Stimulated activated naive CD8-positive, alpha-beta T cell treated with anti-CD3 and anti-CD28 coated beads, Interleukin-15, Interleukin-2, amounts not matched to agents 100 U/mL and 50 U/mL, for 24 hours (primary cell): Measurements from ENCODE around the gene ALPP.
"Not testable (repeated sequence)": the region's sequence is repeated elsewhere in the genome, so short reads cannot be mapped to it uniquely, and the experiment has no call there.

Experiments used
- ATAC-seq: fragments of 150-1000 bp; cut with Tn5 transposase; one replicate; pipeline ENCODE4 v1.10.0; 2021
- DNase-seq: peaks from one replicate; pipeline ENCODE4 v3.0.0; 2021

Gene ALPP

GRCh38 chr2:232407428-232408150 lies 29.0 kb downstream of the ALPP start:
- not testable (repeated sequence) for ATAC-seq, DNase-seq

- ATAC-seq, DNase-seq: not testable (repeated sequence)
Measured at GRCh38 chr2:232408269-232408668, 29.7 kb downstream of the ALPP start.

GRCh38 chr2:232409617-232410016 lies 31.1 kb downstream of the ALPP start:
- not testable (repeated sequence) for DNase-seq, ATAC-seq

GRCh38 chr2:232410238-232410900 lies 31.8 kb downstream of the ALPP start:
- DNase-seq (no peak), ATAC-seq (no peak)

- no peak for DNase-seq
- ATAC-seq = no peak
Measured at GRCh38 chr2:232411901-232412629, 33.5 kb downstream of the ALPP start.

- no peak for ATAC-seq
- DNase-seq = no peak
Measured at GRCh38 chr2:232412986-232413385, 34.4 kb downstream of the ALPP start.

GRCh38 chr2:232415138-232415690 lies 36.7 kb downstream of the ALPP start:
- ATAC-seq (no peak), DNase-seq (no peak)

- no peak for ATAC-seq
- no peak for DNase-seq
Measured at GRCh38 chr2:232415736-232416520, 37.4 kb downstream of the ALPP start.

- no peak for ATAC-seq
- no peak for DNase-seq
Measured at GRCh38 chr2:232416521-232417470, 38.2 kb downstream of the ALPP start.

GRCh38 chr2:232417489-232417888 lies 38.9 kb downstream of the ALPP start:
- no peak for ATAC-seq
- no peak for DNase-seq

GRCh38 chr2:232418056-232418455 lies 39.5 kb downstream of the ALPP start:
- DNase-seq = no peak
- ATAC-seq = no peak

GRCh38 chr2:232418466-232419244 lies 40.1 kb downstream of the ALPP start:
- ATAC-seq = peak; percentile 67
- peak; percentile 48 for DNase-seq

- peak; percentile 27 for DNase-seq
- peak; percentile 59 for ATAC-seq
Measured at GRCh38 chr2:232419245-232420072, 40.9 kb downstream of the ALPP start.

GRCh38 chr2:232420073-232420454 lies 41.5 kb downstream of the ALPP start:
- ATAC-seq = no peak
- no peak for DNase-seq

GRCh38 chr2:232420463-232421188 lies 42.1 kb downstream of the ALPP start:
- DNase-seq (peak; percentile 33), ATAC-seq (no peak)

GRCh38 chr2:232421189-232421785 lies 42.7 kb downstream of the ALPP start:
- no peak for ATAC-seq
- no peak for DNase-seq

- DNase-seq (no peak), ATAC-seq (no peak)
Measured at GRCh38 chr2:232422051-232422450, 43.5 kb downstream of the ALPP start.

- ATAC-seq, DNase-seq: not testable (repeated sequence)
Measured at GRCh38 chr2:232422996-232423395, 44.4 kb downstream of the ALPP start.
